ENCODE results near the gene NEO1.

GRCh38 chr15:73321496-73322450 is 269.5 kb downstream of the NEO1 start:
- TF ChIP-seq GLIS3 (CRISPR knock-in tag; IDR thresholded peaks at IDR 0.05) = no peak
- no peak for TF ChIP-seq ZNF70 (CRISPR knock-in tag; IDR thresholded peaks at IDR 0.05)
- no peak for TF ChIP-seq PATZ1 (CRISPR knock-in tag; IDR thresholded peaks at IDR 0.05; ENCODE audit: borderline replicate concordance)
- no peak for TF ChIP-seq ARNTL (CRISPR knock-in tag; IDR thresholded peaks at IDR 0.05; ENCODE audit: borderline replicate concordance, low read depth)
- no peak for TF ChIP-seq CSDC2 (CRISPR knock-in tag; IDR thresholded peaks at IDR 0.05)
- TF ChIP-seq TOX (CRISPR knock-in tag; IDR thresholded peaks at IDR 0.05; ENCODE audit: borderline replicate concordance) = no peak
- no peak for TF ChIP-seq RARB (CRISPR knock-in tag; IDR thresholded peaks at IDR 0.05)
- TF ChIP-seq CREB5 (CRISPR knock-in tag; IDR thresholded peaks at IDR 0.05; ENCODE audit: low read depth) = no peak
- no peak for TF ChIP-seq ZFP3 (CRISPR knock-in tag; IDR thresholded peaks at IDR 0.05)
- no peak for TF ChIP-seq ZNF8 (CRISPR knock-in tag; IDR thresholded peaks at IDR 0.05)
- TF ChIP-seq ZFP30 (CRISPR knock-in tag; IDR thresholded peaks at IDR 0.05) = no peak
- no peak for TF ChIP-seq OSR1 (CRISPR knock-in tag; IDR thresholded peaks at IDR 0.05)
- no peak for TF ChIP-seq SNAI2 (CRISPR knock-in tag; IDR thresholded peaks at IDR 0.05)
